Hepatocyte (in vitro differentiated cells): Measurements from ENCODE around the gene RAB12.

Experiments used
- EZH2 ChIP-seq: fragments of 200-600 bp; sonication (generic); IDR thresholded peaks from 2 replicates; pipeline ENCODE4 v1.6.1; 2016; ENCODE audit warnings: antibody characterized with exemption, mild to moderate bottlenecking, borderline replicate concordance
- EZH2phosphoT487 ChIP-seq: fragments of 200-600 bp; sonication (generic); IDR thresholded peaks from one replicate; pipeline ENCODE4 v1.6.1; 2018; ENCODE audit warnings: antibody characterized with exemption, mild to moderate bottlenecking, low read depth, moderate library complexity; ENCODE audit not compliant: unreplicated experiment, severe bottlenecking
- TF ChIP-seq, protein P1 (sequence below): fragments of 200-600 bp; sonication (generic); IDR thresholded peaks from 2 replicates; pipeline ENCODE4 v1.5.1; 2016; ENCODE audit warnings: antibody characterized with exemption, mild to moderate bottlenecking; ENCODE audit not compliant: poor library complexity

DNA sequence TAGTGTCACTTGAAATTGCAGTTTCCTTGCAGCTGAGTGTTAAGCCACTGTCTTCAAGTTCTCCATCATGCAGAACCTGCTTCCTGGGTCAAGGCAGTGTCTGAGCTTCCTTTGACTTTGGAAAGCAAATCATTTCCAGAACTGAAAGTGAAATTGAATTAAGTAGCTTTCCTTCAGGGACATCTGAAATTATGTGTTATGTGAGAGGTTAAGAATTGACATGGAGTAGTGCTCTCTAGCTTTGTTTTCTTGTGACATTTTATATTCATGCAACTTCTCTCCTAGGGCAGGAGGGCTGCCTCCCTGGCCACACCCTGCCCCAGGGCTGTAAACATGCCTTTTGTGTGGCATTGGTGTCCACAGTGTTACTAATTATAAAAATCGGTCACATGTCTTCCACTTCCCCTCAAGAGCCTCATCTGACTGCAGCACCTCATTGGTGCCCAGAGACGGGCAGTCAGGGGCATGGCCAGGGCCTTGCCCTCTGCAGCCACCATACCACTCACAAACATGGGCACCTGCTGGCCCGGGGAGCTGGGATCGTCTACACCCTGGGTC is 14.4 kb downstream of the RAB12 start:
- no peak for TF ChIP-seq EZH2phosphoT487
- TF ChIP-seq, protein P1, sequence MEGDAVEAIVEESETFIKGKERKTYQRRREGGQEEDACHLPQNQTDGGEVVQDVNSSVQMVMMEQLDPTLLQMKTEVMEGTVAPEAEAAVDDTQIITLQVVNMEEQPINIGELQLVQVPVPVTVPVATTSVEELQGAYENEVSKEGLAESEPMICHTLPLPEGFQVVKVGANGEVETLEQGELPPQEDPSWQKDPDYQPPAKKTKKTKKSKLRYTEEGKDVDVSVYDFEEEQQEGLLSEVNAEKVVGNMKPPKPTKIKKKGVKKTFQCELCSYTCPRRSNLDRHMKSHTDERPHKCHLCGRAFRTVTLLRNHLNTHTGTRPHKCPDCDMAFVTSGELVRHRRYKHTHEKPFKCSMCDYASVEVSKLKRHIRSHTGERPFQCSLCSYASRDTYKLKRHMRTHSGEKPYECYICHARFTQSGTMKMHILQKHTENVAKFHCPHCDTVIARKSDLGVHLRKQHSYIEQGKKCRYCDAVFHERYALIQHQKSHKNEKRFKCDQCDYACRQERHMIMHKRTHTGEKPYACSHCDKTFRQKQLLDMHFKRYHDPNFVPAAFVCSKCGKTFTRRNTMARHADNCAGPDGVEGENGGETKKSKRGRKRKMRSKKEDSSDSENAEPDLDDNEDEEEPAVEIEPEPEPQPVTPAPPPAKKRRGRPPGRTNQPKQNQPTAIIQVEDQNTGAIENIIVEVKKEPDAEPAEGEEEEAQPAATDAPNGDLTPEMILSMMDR = no peak
- no peak for TF ChIP-seq EZH2
